DMS53 (cell line): Measurements from ENCODE around the gene WNT7A.

Source experiments
- DNase-seq: peaks from one replicate; lab custom pipeline; 2025; lab: John Stamatoyannopoulos, UW

Gene WNT7A

GRCh38 chr3:13884851-13885703 is 5.2 kb upstream of the WNT7A start:
- peak; percentile 59 for DNase-seq

- no peak for DNase-seq
Observed at GRCh38 chr3:13883681-13884080, 3.8 kb upstream of the WNT7A start.

- DNase-seq, result no peak
Observed at GRCh38 chr3:13882876-13883275, 3.0 kb upstream of the WNT7A start.

DNA sequence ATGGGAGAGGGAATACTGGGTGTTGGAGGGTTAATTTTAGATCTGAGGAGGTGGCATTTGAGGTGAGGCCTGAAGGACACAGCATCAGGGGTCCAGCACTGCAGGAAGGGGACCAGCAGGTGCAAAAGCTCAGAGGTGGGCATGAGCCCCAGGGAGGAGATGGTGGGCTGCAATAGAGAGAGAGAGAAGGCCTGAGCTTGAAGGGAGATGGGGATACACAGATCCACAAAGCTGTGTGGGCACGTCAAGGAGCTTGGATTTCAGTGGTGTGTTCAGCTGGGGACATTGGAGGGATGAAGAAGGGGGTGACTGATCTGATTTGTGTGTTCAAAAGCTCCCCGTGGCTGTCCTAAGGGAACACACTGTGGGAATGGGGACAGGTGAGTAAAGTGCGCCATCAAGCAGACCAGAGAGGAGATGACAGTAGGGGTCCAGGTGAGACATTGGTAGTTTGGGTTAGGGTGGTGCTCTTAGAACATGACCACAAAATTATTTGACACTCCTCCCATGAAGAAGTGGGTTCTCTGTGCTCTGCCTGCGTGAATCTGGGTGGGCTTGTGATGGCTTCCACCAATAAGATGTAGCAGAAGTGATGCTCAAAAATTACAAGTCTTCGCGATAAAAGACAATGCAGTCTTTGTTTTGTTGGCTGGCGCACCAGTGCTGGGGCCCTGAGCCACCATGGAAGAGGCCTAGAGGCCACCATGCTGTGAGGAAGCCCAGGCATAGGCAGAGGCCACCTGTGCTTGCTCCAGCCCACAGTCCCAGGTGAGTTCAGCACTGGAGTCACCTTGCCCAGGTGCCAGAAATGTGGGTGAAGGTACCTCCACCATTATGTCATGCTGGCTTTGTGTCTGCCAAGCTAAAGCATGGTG is 1.9 kb upstream of the WNT7A start:
- DNase-seq, result no peak

- DNase-seq, result no peak
Observed at GRCh38 chr3:13880811-13881156, 913 bp upstream of the WNT7A start.

GRCh38 chr3:13879102-13879945 is 547 bp downstream of the WNT7A start:
- DNase-seq, result no peak

DNA sequence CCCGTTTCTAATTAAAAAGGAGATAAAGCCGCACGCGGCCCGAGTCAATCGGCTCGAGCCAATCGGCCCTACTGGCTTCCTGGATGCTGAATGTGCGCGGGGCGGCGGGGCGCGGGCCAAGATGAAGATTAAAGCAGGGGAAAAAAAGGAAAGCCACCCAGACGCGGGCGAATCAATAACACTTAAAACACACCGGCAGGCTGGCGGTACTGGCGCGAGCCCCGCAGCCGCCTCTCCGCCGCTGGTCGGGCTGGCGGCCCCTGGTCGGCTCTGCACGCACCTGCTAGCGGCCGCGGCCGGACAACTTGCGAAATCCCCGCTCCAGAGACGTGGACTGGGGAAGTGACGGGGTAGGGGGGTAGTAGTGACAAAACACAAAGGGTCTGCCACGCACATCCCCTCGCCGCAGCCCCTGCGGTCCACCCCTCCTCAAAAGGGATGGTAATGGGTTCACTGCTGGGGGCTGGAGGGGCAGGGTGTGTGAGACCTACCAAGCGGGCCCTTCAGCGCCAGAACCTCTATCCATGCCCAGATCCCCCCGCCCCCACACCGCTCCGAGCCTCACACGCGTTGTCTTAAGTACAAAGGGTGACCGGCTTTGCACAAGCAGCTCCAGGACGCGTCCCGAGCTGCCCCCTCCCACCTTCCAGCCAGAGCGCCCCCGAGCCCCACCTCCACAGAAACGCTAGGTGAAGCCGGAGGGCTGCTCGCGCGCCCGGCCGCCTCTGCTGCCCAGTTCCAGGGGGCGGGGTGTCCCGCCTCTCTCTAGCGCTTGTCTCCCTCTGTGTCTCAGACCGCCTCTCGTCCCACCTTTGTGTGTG is 1.4 kb downstream of the WNT7A start:
- DNase-seq, result no peak

DNA sequence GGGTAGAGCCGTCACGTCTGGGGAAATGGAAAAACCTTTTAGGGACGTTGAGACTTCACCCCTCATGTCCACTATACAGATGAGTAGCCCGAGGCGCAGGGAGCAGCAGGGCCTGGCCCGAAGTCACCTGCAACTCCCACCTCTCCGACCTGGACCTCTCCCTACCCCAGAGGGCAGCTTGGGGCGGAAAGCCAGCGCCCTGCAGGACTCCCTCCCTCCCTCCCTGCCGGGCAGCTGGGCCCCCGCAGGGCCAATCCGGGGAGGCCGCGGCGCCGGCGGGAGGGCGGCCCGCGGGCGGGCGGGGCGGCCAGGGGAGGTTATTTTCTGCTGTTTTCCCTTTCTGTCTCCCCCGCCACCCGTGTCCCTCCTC is 2.0 kb downstream of the WNT7A start:
- no peak for DNase-seq

DNA sequence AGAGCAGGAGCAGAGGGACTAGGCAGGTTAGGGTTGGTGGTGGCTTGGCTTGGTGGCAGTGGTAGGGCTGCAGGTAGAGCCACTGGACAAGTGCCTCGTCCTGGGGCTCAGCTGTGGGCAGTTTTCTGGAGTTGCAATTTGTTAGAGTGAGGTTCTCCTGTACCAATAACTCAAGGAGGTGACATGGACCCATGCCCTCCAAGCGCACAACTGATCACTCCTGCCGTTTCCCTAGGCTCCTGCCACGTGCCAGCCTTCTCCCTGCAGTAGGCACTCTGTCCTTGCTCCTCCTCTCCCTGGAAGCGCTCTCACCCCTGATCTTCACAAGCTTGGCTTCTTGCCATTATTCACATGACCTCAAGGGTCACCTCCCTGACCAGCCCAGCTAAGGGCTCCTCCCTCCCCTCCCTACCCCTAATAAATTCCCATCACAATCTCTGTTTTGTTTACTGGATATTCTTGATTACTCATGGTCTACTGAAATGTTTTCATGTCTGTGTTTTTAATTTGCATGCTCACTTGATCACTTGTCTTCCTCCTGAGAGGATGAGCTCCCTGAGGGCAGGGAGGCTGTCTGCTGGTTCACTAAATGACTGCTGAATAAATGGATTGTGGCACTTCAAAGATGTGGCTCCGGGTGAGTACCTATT is 3.3 kb downstream of the WNT7A start:
- DNase-seq, result no peak

GRCh38 chr3:13874891-13875290 is 5.0 kb downstream of the WNT7A start:
- DNase-seq, result no peak

- no peak for DNase-seq
Observed at GRCh38 chr3:13873818-13874217, 6.1 kb downstream of the WNT7A start.

GRCh38 chr3:13872451-13872850 is 7.4 kb downstream of the WNT7A start:
- no peak for DNase-seq

- no peak for DNase-seq
Observed at GRCh38 chr3:13871791-13872190, 8.1 kb downstream of the WNT7A start.

GRCh38 chr3:13870902-13871301 is 9.0 kb downstream of the WNT7A start:
- DNase-seq, result no peak

DNA sequence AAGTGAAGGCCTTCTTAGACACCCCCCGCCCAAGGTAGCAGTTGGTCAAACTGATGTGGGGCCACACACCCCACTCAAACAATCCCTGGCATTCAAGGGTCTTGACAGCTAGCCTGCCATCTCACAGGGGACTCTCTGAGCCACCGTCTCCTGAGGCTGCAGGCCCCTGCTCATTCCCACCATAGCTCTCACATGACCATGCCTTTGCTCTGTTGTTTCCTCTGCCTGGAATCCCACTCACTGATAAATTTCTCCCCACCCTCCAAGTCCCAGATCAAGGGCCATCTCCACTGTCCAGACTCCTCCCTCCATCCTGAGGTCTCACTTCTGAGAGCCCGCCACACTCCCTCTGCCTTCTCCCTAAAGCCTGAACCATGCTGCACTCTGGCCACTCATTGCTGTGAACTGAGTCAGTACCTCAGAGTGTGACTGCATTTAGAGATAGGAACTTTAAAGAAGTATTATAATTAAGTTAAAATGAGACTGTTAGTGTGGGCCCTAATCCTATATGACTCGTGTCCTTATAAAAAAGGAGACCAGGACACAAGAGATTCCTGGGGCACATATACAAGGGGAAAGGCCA is 10.0 kb downstream of the WNT7A start:
- no peak for DNase-seq

DNA sequence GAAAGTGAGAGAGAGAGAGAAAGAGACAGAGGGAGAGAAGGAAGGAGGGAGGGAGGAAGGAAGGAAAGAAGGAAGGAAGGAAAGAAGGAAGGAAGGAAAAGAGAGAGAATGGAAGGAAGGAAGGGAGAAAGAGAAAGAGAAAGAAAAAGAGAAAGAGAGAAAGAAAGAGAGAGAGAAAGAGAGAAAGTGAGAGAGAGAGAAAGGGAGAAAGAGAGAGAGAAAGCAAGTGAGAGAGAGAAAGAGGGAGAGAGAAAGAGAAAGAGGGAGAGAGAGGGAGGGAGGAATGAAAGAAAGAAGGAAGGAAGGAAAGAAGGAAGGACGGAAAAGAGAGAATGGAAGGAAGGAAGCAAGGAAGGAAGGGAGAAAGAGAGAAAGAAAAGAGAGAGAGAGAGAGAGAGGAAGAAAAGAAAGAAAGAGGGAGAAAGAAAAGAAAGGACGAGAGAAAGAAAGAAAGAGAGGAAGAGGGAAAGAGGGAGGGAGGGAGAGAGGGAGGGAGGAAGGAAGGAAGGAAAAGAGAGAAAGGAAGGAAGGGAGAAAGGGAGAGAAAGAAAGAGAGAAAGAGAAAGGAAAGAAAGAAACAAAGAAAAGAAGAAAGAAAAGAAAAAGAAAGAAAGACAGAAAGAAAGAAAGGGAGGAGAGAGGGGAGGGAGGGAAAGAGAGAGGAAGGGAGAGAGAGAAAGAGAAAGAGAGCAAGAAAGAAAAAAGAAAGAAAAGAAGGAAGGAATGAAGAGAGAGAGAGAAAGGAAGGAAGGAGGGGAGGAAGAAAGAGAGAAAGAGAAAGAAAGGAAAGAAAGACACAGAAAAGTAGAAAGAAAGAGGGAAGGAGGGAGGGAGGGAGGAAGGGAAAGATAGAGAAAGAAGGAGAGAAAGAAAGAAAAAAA is 10.8 kb downstream of the WNT7A start:
- no peak for DNase-seq

GRCh38 chr3:13867732-13868131 is 12.1 kb downstream of the WNT7A start:
- DNase-seq, result no peak

GRCh38 chr3:13866041-13866965 is 13.6 kb downstream of the WNT7A start:
- DNase-seq, result no peak
